ENCODE results near the gene PARD3. TPM values are rescaled to one million over a fixed set of nuclear protein-coding genes. Genes with fewer than 3 reads are reported as not detected.
A peak's percentile ranks its signal among the peaks of the same experiment; 100 is the strongest.

PARD3 gene
- total and polyA plus RNA-seq, 10 of the 15 experiments (the other 5 are each of a cell fraction or from before 2014, with no cell fraction given) = 2.6 to 43.1 (median 13.9) TPM

DNA sequence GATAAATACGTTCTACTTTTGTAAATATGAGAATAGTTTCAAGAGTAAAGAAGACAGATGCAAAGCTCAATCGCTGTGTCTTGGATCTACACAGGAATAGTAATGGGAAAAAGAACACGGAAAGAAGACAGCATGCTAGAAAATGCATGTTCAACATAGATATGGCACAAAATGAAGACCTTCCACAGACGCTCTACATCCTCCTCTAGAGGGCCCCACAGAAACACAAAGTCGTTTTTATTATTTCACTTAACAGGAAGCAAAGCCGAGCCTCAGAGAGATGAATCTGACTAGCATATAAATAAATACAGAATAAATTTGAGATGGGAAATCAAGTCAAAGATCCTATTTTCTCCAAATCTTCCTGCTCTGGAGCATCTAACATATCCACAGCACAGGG, 292.6 kb downstream of the PARD3 start (continued):
- TF ChIP-seq, protein P1, sequence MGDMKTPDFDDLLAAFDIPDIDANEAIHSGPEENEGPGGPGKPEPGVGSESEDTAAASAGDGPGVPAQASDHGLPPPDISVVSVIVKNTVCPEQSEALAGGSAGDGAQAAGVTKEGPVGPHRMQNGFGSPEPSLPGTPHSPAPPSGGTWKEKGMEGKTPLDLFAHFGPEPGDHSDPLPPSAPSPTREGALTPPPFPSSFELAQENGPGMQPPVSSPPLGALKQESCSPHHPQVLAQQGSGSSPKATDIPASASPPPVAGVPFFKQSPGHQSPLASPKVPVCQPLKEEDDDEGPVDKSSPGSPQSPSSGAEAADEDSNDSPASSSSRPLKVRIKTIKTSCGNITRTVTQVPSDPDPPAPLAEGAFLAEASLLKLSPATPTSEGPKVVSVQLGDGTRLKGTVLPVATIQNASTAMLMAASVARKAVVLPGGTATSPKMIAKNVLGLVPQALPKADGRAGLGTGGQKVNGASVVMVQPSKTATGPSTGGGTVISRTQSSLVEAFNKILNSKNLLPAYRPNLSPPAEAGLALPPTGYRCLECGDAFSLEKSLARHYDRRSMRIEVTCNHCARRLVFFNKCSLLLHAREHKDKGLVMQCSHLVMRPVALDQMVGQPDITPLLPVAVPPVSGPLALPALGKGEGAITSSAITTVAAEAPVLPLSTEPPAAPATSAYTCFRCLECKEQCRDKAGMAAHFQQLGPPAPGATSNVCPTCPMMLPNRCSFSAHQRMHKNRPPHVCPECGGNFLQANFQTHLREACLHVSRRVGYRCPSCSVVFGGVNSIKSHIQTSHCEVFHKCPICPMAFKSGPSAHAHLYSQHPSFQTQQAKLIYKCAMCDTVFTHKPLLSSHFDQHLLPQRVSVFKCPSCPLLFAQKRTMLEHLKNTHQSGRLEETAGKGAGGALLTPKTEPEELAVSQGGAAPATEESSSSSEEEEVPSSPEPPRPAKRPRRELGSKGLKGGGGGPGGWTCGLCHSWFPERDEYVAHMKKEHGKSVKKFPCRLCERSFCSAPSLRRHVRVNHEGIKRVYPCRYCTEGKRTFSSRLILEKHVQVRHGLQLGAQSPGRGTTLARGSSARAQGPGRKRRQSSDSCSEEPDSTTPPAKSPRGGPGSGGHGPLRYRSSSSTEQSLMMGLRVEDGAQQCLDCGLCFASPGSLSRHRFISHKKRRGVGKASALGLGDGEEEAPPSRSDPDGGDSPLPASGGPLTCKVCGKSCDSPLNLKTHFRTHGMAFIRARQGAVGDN (IDR thresholded peaks at IDR 0.05) = no peak
- TF ChIP-seq SIX5 (IDR thresholded peaks at IDR 0.05; ENCODE audit: low read depth, low read length, severe bottlenecking) = no peak
- TF ChIP-seq, protein P2, sequence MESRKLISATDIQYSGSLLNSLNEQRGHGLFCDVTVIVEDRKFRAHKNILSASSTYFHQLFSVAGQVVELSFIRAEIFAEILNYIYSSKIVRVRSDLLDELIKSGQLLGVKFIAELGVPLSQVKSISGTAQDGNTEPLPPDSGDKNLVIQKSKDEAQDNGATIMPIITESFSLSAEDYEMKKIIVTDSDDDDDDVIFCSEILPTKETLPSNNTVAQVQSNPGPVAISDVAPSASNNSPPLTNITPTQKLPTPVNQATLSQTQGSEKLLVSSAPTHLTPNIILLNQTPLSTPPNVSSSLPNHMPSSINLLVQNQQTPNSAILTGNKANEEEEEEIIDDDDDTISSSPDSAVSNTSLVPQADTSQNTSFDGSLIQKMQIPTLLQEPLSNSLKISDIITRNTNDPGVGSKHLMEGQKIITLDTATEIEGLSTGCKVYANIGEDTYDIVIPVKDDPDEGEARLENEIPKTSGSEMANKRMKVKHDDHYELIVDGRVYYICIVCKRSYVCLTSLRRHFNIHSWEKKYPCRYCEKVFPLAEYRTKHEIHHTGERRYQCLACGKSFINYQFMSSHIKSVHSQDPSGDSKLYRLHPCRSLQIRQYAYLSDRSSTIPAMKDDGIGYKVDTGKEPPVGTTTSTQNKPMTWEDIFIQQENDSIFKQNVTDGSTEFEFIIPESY (IDR thresholded peaks at IDR 0.05) = no peak
- TF ChIP-seq, protein P3, sequence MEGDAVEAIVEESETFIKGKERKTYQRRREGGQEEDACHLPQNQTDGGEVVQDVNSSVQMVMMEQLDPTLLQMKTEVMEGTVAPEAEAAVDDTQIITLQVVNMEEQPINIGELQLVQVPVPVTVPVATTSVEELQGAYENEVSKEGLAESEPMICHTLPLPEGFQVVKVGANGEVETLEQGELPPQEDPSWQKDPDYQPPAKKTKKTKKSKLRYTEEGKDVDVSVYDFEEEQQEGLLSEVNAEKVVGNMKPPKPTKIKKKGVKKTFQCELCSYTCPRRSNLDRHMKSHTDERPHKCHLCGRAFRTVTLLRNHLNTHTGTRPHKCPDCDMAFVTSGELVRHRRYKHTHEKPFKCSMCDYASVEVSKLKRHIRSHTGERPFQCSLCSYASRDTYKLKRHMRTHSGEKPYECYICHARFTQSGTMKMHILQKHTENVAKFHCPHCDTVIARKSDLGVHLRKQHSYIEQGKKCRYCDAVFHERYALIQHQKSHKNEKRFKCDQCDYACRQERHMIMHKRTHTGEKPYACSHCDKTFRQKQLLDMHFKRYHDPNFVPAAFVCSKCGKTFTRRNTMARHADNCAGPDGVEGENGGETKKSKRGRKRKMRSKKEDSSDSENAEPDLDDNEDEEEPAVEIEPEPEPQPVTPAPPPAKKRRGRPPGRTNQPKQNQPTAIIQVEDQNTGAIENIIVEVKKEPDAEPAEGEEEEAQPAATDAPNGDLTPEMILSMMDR (IDR thresholded peaks at IDR 0.05 in 2 of 3, conservative IDR thresholded peaks at IDR 0.05 in 1 of 3; ENCODE audit: control insufficient read depth in 2 of 3, extremely low read depth in 1 of 3, insufficient read depth in 1 of 3, low read depth in 3 of 3, low read length in 3 of 3) = peak; percentile 62 to 63 (median 63)
- no peak for TF ChIP-seq NFXL1 (IDR thresholded peaks at IDR 0.05; ENCODE audit: borderline replicate concordance)
- no peak for TF ChIP-seq SREBF2 (IDR thresholded peaks at IDR 0.05; ENCODE audit: low read length)
- TF ChIP-seq, protein P4, sequence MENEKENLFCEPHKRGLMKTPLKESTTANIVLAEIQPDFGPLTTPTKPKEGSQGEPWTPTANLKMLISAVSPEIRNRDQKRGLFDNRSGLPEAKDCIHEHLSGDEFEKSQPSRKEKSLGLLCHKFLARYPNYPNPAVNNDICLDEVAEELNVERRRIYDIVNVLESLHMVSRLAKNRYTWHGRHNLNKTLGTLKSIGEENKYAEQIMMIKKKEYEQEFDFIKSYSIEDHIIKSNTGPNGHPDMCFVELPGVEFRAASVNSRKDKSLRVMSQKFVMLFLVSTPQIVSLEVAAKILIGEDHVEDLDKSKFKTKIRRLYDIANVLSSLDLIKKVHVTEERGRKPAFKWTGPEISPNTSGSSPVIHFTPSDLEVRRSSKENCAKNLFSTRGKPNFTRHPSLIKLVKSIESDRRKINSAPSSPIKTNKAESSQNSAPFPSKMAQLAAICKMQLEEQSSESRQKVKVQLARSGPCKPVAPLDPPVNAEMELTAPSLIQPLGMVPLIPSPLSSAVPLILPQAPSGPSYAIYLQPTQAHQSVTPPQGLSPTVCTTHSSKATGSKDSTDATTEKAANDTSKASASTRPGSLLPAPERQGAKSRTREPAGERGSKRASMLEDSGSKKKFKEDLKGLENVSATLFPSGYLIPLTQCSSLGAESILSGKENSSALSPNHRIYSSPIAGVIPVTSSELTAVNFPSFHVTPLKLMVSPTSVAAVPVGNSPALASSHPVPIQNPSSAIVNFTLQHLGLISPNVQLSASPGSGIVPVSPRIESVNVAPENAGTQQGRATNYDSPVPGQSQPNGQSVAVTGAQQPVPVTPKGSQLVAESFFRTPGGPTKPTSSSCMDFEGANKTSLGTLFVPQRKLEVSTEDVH (IDR thresholded peaks at IDR 0.05; ENCODE audit: low read depth, partially characterized antibody) = no peak
- no peak for TF ChIP-seq CHD4 (IDR thresholded peaks at IDR 0.05)
- TF ChIP-seq RAD51 (IDR thresholded peaks at IDR 0.05) = no peak
- no peak for TF ChIP-seq NRF1 (conservative IDR thresholded peaks at IDR 0.05; ENCODE audit: low read depth, low read length)
- no peak for TF ChIP-seq TCF3 (IDR thresholded peaks at IDR 0.05; ENCODE audit: borderline replicate concordance, insufficient read depth, low read depth, low read length)
- no peak for TF ChIP-seq IKZF2 (IDR thresholded peaks at IDR 0.05)
- no peak for TF ChIP-seq CREM (IDR thresholded peaks at IDR 0.05; ENCODE audit: low read depth)
- 0 out of 2 replicates have a peak, but pooled peaks have one; percentile 9 for TF ChIP-seq STAT1 (conservative IDR thresholded peaks at IDR 0.05)
- TF ChIP-seq KAT2A (conservative IDR thresholded peaks at IDR 0.05; ENCODE audit: control insufficient read depth, low read depth, low read length) = no peak

Measured in GM12878 (cell line).